DMS 273 treated with DMSO at 0.1 percent for 48 hours (cell line): Measurements from ENCODE around the gene GAK.
"Not testable (repeated sequence)": the region's sequence is repeated elsewhere in the genome, so short reads cannot be mapped to it uniquely, and the experiment has no call there.

Source experiments
- DNase-seq: peaks from one replicate; lab custom pipeline; 2025; lab: John Stamatoyannopoulos, UW

The GAK gene

DNA sequence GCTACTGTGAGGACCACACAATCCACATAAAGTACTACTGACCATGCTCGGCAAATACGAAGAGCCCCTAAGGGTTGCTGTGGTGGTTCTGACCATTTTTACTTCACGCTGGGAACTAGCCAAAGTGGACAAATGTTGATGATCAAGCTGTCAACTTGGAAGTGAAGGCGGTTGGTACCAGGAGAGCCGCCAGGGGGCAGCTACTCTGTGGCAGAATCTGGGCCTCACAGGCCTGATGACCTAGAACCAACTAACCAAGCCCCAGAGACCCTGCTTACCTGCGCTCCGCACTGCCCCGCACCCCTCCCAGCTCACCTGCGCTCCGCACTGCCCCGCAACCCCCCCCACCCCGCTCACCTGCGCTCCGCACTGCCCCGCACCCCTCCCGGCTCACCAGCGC is 5.6 kb downstream of the GAK start:
- DNase-seq, result no peak

DNA sequence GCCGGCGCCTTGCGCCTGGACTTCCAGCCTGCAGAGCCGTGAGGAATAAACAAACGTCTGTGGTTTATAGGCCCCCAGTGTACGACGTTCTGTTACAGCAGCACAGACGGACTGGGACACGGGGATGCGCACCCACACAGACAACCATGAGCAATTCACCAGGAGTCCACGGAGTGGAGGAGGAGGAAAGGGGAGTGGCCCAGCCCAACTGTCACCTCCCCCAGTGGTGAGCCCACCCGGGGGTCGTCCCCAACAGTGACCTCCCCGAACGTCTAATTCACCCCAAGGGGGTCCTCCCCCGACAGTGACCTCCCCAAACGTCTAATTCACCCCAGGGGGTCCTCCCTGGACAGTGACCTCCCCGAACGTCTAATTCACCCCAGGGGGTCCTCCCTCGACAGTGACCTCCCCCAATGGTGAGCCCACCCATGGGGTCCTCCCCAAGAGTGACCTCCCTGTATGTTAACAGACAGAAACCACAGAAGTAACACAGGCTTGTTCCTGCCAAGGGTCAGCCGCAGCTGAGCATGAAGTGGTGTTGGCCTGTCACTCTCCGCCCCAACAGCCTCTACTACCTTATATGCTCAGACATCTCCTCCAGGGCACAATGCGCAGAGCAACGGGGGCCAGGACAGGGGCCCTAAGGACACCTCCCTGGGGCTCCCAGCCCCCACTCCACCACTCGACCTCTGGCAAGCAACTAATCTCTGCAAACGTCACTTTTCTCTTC is 6.2 kb downstream of the GAK start:
- DNase-seq, result no peak

DNA sequence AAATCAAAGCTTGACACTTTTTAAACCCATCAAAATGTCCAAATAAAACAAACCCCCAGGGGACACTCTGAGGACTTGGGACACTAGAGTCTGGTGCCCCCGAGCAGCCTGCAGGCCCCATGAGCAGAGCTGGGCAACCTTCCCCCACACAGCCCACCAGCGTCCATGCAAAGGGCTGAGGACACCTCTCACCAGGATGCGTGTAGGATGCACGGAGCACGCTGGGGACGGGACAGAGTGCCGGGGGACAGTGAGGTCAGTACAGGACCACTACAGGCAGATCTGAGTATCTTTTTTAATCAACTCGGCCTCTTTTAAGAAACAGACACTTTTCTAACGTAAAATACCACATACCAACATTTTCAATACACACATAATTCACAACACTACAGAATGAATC is 6.9 kb downstream of the GAK start:
- no peak for DNase-seq

DNA sequence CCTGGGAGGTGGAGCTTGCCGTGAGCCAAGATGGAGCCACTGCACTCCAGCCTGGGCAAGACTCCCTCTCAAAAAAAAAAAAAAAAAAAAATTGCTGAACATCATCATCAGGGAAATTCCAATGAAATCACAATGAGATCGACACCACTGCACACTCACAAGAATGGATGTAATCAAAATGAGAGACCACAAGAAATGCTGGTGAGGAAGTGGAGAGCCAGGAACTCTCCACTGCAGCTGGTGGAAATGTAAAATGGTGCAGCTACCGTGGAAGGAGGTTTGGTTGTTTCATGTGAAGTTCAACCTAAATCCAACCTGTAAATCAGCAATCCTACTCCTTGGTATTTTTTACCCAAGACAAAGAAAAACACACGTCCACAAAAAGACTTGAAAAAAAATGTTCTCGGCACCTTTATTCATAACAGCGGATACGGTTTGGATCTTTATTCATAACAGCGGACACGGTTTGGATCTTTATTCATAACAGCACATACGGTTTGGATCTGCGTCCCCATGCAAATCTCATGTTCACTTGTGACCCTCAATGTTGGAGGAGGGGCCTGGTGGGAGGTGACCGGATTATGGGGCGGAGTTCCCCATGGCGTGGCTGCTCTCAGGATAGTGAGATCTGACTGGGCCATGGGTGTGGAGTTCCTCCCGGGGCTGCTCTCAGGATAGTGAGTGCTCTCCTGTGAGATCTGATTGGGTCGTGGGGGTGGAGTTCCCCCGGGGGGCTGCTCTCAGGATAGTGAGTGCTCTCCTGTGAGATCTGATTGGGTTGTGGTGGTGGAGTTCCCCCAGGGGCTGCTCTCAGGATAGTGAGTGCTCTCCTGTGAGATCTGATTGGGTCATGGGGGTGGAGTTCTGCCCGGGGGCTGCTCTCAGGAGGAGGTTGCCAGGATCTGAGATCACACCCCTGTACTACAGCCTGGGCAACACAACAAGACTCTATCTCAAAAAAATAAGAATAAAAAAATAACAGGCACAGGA is 7.7 kb downstream of the GAK start:
- no peak for DNase-seq

DNA sequence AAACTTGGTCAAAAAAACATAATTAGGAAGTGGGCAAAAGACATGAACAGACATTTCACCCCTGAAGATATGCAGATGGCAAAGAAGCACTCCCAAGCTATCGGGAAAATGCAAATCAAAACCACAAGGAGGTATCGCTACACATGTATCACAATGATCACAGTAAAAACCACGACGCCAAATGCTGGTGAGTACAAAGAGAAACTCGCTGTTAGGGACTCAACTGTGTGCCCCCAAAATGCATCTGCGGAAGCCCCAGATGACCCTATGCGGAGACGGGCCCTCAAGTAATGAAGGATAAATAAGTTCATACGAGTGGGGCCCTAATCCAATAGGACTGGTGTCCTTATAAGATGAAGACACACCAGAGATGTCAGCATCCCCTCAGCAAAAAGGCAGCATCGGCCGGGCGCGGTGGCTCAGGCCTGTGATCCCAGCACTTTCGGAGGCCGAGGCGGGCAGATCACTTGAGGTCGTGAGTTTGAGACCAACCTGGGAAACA is 10.2 kb downstream of the GAK start:
- DNase-seq, result no peak

DNA sequence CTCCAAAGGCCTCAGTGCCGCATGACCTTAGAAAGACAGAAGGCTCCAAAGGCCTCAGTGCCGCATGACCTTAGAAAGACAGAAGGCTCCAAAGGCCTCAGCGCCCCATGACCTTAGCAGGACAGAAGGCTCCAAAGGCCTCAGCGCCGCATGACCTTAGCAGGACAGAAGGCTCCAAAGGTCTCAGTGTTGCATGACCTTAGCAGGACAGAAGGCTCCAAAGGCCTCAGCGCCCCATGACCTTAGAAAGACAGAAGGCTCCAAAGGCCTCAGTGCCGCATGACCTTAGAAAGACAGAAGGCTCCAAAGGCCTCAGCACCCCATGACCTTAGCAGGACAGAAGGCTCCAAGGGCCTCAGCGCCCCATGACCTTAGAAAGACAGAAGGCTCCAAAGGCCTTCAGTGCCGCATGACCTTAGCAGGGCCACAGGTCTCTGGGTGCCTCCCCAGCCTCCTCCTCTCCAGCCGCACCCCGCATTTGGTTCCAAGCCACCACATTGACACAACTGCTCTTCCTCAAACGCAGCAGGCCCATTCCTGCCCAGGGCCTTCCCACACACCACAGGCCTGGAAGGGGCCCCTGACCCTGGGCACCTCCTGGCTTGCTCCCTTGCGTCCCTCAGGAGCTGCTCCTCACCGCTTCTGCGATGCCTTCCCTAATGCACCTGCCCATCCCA is 13.0 kb downstream of the GAK start:
- not testable (repeated sequence) for DNase-seq

DNA sequence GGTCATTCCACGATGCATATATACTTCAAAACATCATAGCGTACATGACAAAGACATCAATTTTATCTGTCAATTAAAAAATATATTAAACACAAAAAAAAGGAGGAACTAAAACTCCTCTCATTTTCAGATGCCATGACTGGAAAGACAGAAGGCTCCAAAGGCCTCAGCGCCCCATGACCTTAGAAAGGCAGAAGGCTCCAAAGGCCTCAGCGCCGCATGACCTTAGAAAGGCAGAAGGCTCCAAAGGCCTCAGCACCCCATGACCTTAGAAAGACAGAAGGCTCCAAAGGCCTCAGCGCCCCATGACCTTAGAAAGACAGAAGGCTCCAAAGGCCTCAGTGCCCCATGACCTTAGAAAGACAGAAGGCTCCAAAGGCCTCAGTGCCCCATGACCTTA is 13.5 kb downstream of the GAK start:
- DNase-seq, result not testable (repeated sequence)

DNA sequence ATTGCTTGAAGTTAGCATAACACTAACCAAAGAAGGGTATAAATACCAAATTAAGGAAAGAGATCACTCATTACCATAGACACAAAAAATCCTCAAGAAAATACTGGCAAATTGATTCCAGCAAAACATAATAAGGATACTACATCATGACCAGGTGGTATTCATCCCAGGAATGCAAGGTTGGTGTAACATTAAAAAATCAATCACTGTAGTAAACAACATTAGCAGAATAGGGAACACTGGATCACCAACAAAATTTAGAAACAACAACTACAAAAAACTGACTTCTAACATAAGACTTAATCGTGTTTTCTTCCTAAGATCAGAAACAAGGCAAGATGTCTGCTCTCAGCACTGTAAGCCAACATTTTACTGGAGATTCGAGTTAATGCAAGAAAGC is 14.1 kb downstream of the GAK start:
- no peak for DNase-seq

DNA sequence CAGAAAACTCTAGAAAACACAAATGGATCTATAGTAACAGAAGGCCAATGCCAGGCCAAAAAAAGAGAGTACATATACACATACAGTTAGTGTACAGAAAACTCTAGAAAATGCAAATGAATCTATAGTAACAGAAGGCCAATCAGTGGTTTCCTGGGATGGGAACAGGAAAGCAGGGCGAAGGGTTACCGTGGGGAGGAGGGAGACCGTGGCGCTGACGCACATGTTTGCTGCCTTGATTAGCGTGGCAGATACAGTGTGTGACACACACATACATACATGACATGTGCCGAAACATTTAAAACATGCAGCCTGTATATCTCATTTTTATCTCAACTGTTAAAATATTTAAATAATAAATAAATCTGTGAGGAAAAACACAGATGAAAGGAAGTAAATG is 14.7 kb downstream of the GAK start:
- no peak for DNase-seq

DNA sequence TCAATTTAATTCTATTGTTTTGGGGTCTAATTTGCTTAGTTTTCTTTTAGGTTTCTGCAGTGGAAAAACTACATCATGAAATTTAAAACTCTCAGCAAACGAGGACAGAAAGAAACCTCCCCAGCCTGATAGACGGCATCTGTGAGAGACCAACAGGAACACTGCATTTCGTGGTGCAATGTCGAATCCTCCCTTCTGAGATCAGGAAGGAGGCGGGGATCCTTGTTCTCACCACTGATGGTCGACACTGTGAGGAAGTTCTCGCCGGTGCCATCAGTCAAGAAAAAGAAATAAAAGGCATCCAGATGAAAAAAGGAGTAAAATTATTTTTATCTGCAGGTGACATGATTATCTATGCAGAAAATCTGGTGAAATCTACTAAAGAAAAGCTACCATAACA is 16.5 kb downstream of the GAK start:
- DNase-seq, result no peak

DNA sequence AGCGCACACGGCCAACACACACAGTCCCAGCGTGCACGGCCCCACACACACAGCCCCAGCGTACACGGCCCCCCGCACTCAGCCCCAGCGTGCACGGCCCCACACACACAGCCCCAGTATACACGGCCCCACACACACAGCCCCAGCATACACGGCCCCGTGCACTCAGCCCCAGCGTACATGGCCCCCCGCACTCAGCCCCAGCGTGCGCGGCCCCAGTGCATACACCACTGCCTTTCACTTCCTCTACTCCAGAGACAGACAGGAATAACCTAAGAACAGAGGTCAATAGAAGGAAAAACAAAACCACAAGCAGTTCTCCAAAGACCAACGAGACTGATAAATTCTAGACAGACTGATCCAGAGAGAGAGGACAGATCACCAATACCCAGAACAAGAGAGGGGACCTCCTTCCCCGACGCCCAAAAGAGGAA is 17.1 kb downstream of the GAK start:
- DNase-seq, result no peak

DNA sequence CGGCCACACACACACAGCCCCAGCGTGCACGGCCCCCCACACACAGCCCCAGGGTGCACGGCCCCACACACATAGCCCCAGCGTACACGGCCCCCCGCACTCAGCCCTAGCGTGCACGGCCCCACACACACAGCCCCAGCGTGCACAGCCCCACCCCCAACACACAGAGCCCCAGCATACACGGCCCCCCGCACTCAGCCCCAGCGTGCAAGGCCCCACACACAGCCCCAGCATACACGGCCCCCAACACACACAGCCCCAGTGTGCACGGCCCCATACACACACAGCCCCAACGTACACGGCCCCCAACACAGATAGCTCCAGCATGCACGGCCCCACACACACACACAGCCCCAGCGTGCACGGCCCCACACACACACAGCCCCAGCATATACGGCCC is 17.6 kb downstream of the GAK start:
- DNase-seq, result no peak

DNA sequence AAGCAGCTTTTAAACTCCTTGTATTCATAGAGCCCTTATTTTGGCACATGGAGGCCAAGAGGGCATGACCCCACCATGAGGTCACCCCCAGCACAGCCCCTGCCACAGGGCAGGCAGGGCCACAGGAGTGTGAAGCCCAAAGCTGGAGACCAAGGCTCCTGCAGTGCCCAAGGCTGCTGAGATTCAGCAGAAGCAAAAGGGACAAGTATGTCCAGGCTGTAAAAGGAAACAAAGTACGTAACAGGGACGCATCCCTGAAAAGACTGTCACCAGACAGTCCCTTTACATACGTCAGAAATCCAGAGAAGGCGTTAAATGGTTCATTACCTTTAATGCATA is 18.9 kb downstream of the GAK start:
- no peak for DNase-seq

DNA sequence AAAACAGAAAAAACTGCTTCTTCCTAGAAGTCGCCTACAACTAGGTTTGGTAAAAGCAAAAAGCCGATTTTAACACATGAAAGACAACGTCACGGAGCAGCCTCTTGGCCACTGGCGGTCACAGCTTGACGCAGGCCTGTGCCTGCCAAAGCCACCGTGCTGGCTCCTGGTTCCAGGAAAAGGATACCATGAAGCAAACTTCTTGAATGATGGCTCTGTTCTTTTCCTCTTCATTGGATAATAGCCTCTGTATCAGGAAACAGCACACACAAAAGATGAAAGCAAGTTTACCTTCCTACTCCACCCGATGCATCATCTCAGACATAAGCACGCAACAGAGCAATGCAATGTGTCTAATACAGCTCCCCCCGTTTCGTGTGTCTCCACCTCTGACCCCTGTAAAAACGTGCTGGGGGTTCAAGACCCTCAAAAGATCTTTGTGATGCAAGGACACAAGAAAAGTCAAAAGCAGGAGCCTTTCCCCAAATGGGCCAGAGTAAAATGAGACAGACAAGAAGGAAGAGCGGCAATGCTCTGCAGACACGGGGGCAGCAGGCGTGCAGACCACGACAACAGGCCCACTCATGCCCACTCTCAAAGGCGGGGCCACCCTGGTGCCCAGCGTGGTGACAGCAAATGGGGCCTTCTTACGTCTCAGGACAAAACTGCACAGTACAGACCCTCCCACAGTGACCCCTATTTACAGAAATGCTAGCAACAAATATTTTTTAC is 19.4 kb downstream of the GAK start:
- no peak for DNase-seq

DNA sequence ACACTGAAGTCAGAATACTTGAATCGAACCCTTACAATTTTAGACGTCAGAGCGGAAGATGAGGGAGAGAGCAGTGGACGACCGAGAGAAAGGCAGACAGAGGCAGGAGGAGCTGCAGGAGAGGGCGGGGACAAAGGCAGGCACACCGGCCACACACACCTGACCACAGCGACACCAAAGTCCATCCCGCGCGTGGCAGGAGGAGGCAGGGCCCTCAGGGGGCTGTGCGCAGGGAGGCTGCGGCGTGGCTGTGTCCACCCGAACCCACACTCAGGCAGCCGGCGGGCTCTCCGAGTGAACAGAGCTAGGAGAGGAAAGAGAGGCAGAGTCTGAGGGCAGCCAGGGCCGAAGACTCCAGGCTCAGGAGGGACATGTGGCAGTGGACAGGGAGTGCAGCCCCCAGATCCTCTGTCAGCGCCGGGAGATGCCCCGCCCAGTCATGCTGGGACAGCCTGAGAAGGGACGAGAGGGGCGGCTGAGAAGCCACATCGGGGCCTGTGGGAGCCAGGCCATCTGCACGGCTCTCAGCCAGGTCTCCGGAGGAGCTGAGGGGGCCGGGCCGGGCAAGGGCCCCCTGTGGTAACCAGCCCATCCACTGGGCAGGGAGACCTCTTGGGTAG is 20.1 kb downstream of the GAK start:
- DNase-seq, result no peak

DNA sequence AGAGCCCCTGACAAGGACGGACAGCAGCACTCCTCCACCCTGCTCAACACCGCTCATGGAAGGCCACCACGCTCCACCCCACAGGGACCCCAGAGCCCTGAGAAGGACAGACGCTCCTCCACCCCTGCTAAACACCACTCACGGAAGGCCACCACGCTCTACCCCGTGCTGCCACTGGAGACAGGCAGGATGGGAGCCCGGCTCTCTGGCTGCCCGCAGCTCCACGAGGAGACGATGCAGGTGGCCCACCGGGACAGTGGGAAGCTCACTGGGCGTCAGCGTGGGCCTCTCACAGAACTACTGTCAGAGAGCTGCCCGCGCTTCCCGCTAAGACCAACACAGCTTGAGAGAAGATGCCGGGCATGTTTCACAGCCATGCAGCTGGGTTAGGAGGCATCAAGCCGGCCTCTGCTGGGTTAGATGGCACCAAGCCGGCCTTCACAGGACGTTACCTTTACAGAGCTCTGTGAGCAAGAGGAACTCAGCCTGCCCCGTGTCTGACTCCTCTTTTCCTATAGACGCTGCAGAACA is 20.8 kb downstream of the GAK start:
- no peak for DNase-seq

DNA sequence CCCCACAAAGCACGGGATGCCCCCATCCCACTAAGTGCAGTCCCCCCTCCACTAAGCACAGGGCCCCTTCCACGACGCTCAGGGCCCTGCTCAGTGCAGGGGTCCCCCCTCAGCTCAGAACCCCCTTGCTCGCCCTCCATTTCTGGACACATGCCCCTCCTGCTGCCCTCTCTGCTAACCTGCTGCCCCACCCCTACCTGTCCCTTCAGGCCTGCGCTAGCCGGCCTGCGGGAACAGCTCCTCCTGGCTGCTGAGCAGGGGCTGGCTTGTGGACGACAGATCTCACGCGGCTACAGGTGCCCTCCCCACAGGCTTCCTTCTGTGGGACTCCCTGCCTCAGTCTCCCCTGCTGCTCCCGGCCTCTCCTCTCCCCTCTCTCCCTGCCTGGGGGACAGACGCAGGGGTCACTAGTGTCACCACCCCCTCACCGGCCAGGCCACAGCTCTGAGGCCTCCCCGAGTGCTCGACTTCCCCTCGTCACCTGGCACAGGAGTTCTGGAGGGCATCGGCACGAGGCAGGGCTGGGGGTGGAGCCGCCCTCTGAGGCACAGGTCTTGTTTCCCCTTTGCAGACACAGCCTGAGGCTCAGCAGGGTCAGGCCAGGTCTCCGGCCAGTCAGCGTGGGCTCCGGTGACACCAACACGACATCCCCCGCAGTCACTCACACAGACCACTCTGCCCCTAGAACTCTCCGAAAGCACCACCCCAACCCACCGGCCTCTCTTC is 21.6 kb downstream of the GAK start:
- no peak for DNase-seq

DNA sequence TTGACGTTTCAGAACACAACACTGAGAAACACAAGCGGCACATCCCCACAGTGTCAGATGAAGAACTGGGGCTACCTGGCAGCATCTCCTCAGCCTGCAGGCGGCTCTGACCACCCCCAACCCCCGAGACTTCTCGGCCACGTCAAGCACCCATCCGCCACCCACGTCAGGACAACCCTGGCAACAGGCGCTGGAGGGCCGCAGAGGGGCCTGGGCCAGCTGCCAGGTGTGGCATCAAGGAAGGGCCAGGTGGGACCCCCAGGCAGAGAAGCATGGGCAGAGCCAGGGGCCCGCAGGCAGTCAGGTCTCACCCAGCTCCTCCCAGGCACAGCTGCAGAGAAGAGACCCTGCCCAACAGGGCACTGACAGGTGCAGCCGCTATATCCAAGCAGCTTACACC is 22.3 kb downstream of the GAK start:
- no peak for DNase-seq

DNA sequence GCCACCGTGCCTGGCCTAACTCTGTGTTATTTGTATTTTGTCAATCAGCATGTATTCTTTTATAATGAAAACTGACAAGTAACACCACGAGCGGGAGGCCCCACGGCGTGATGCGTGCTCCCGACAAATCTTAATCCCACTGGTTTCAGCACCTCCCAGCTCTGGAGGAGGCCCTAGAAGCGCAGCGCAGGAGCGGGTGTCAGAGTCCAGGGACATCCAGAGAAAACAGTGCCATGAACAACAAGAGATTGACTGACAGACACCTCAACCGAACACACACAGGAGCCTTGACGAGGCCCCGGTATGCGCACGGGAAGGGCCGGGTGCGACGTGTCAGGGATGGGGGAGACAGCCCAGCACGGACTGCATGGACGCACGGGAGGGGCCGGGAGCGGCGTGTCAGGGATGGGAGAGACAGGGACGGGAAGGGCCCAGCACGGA is 23.0 kb downstream of the GAK start:
- no peak for DNase-seq

DNA sequence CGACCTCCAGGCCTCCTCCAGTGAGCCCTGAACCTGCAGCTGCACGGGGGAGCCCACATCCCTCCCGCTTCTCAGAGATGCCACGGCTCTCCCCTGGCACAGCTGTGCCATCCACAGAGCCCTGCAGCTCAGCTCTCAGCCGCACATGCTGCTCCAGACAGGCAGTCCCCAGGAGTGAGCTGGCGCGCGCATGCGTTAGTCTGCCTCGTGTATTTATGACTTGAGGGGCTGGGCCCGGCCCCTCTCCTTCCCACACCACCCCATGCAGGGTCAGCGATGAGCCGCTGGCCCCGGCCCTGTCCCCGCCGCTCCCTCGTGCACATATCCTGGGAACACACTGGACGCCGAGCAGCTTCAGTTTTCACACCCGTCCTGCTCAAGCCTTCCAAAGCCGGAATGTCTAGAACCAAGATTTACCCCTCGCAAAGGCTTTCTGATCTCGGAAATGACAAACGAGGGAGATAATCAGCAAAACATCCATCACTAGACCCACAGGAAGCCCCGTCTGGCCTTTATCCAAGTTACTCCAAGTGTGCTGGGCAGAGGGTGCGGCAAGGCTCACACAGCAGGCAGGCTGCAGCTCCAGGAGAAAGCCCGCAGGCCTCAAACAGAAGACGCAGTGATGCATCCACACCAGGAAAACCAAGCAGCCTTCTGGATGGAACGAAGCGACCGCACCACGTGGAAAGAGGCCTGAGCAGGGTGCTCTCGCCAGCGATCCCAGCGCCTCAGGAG is 24.3 kb downstream of the GAK start:
- no peak for DNase-seq
